GM12878 (cell line): ENCODE measurements around the gene PPFIBP1. TPM values are rescaled to one million over a fixed set of nuclear protein-coding genes. Genes with fewer than 3 reads are reported as not detected.

ENCODE experiments used
- ATAC-seq: fragments of 200-7000 bp; cut with Tn5 transposase; 3 replicates; pipeline ENCODE4 v1.9.1; 2020; ENCODE audit warnings: mild to moderate bottlenecking, moderate library complexity
- BruUV-seq: library from RNA; stranded (reverse); fragments of 400-500 nt; replicated peaks from 2 replicates; lab custom pipeline; 2021; lab: Mats Ljungman, UMichigan
- CTCF ChIA-PET: fragments of 300-600 bp; sonication (Branson Sonifier 250); formaldehyde crosslinking; extraction: SDS; loops from one replicate; lab custom pipeline; 2021; ENCODE audit warnings: inconsistent platforms; lab: Yijun Ruan, JAX
- POLR2A ChIA-PET: fragments of 350-600 bp; formaldehyde crosslinking; extraction: SDS; loops from one replicate; lab custom pipeline; 2021; ENCODE audit warnings: inconsistent platforms; lab: Charles Lee
- RAD21 ChIA-PET: fragments of 300-600 bp; sonication (Branson Sonifier 250); formaldehyde crosslinking; loops from one replicate; lab custom pipeline; 2023; ENCODE audit warnings: antibody characterized with exemption; ENCODE audit not compliant: unreplicated experiment; lab: Charles Lee
- SMC1A ChIA-PET: fragments of 300-600 bp; sonication (Branson Sonifier 250); formaldehyde crosslinking; loops from one replicate; lab custom pipeline; 2023; ENCODE audit not compliant: unreplicated experiment, uncharacterized antibody; lab: Charles Lee
- DNase-seq: peaks from one replicate; pipeline ENCODE4 v3.0.0-alpha.2; 2011; ENCODE audit warnings: low read depth, low spot score
- FAIRE-seq: peaks from 3 replicates; lab custom pipeline; 2011; peaks lifted over from hg19 to GRCh38; lab: Jason Lieb, UNC
- H2AFZ ChIP-seq: 2 replicates; pipeline ENCODE4 v1.6.0; 2011; ENCODE audit warnings: low read depth, low read length, control low read depth; ENCODE audit not compliant: control insufficient read depth
- H3K27ac ChIP-seq: 2 replicates; pipeline ENCODE4 v1.5.1; 2011; ENCODE audit warnings: control low read depth; ENCODE audit not compliant: control insufficient read depth, insufficient read depth
- H3K27me3 ChIP-seq, 2 experiments: replicated peaks in 1 of 2; 2 replicates each; pipeline versions ENCODE4 v1.6.0 to v1.6.1; 2011; ENCODE audit warnings: low read length in 1 of 2; ENCODE audit not compliant: control insufficient read depth in 2 of 2, insufficient read depth in 2 of 2
- H3K36me3 ChIP-seq, 2 experiments: 2 replicates each; pipeline ENCODE4 v1.5.1; 2011; ENCODE audit warnings: low read length in 1 of 2; ENCODE audit not compliant: control insufficient read depth in 2 of 2, insufficient read depth in 2 of 2
- H3K4me1 ChIP-seq: 2 replicates; pipeline ENCODE4 v1.6.1; 2011; ENCODE audit warnings: mild to moderate bottlenecking, low read length, moderate library complexity, mixed read lengths; ENCODE audit not compliant: control insufficient read depth, insufficient read depth
- H3K4me2 ChIP-seq: 2 replicates; pipeline ENCODE4 v1.6.0; 2011; ENCODE audit warnings: control low read depth; ENCODE audit not compliant: control insufficient read depth, insufficient read depth
- H3K4me3 ChIP-seq: fragments of 200-600 bp; sonication (generic); 2 replicates; pipeline ENCODE4 v1.5.1; 2016
- H3K79me2 ChIP-seq: 2 replicates; pipeline ENCODE4 v1.6.0; 2011; ENCODE audit warnings: low read length; ENCODE audit not compliant: control insufficient read depth, insufficient read depth
- H3K9ac ChIP-seq: 2 replicates; pipeline ENCODE4 v1.8.0; 2011; ENCODE audit warnings: low read length, control low read depth, mixed read lengths; ENCODE audit not compliant: control insufficient read depth, insufficient read depth
- H3K9me3 ChIP-seq: replicated peaks from 3 replicates; pipeline ENCODE4 v1.5.1; 2011; ENCODE audit warnings: mild to moderate bottlenecking, low read length; ENCODE audit not compliant: control insufficient read depth, insufficient read depth
- H4K20me1 ChIP-seq: 2 replicates; pipeline ENCODE4 v1.6.0; 2011; ENCODE audit not compliant: control insufficient read depth, insufficient read depth
- ATF7 ChIP-seq: fragments of 450-650 bp; IDR thresholded peaks from 2 replicates; pipeline ENCODE4 v1.6.1; 2016; ENCODE audit warnings: low read depth, mild to moderate bottlenecking
- CHD1 ChIP-seq: IDR thresholded peaks from 2 replicates; pipeline ENCODE4 v1.6.1; 2012; ENCODE audit warnings: low read depth, low read length, improper control_type of control experiment
- HCFC1 ChIP-seq: fragments of 150-350 bp; IDR thresholded peaks from 2 replicates; pipeline ENCODE4 v1.6.1; 2014; ENCODE audit warnings: low read length
- KDM1A ChIP-seq: fragments of 200-600 bp; sonication (generic); IDR thresholded peaks from 2 replicates; pipeline ENCODE4 v1.6.1; 2016; ENCODE audit warnings: borderline replicate concordance
- NR2C2 ChIP-seq: IDR thresholded peaks from 2 replicates; pipeline ENCODE4 v1.6.1; 2011; ENCODE audit warnings: borderline replicate concordance, low read depth; ENCODE audit not compliant: control insufficient read depth, insufficient read length
- RCOR1 ChIP-seq: conservative IDR thresholded peaks from 2 replicates; pipeline ENCODE4 v1.6.1; 2012; ENCODE audit warnings: low read depth, low read length, improper control_type of control experiment
- SMAD1 ChIP-seq: fragments of 450-650 bp; IDR thresholded peaks from 2 replicates; pipeline ENCODE4 v1.6.1; 2018; ENCODE audit warnings: mild to moderate bottlenecking, low read depth; ENCODE audit not compliant: partially characterized antibody
- STAT3 ChIP-seq: IDR thresholded peaks from 2 replicates; pipeline ENCODE4 v1.6.1; 2011; ENCODE audit warnings: low read depth, low read length, improper control_type of control experiment
- TARDBP ChIP-seq: IDR thresholded peaks from 2 replicates; pipeline ENCODE4 v1.6.1; 2016; ENCODE audit warnings: borderline replicate concordance
- ZZZ3 ChIP-seq: IDR thresholded peaks from 2 replicates; pipeline ENCODE4 v1.6.1; 2011; ENCODE audit warnings: low read depth; ENCODE audit not compliant: control insufficient read depth, insufficient read length
- WGBS: methylation state at CpG from one replicate; pipeline ENCODE4 v1.1.6; 2016; ENCODE audit warnings: low lambda C conversion rate; ENCODE audit not compliant: insufficient replicate concordance, insufficient coverage; ENCODE audit errors: missing lambda C conversion rate; 5-methylcytosine and 5-hydroxymethylcytosine counted together
- in situ Hi-C: fragments of 300-500 bp; cut with MboI; formaldehyde crosslinking; loops from 9 replicates; pipeline ENCODE4 v1.14.3; 2018; ENCODE audit warnings: mixed read lengths
- intact Hi-C: fragments of 100-400 bp; cut with micrococcal nuclease; formaldehyde crosslinking; loops from one replicate; pipeline ENCODE4 v1.14.2; 2022; ENCODE audit not compliant: unreplicated experiment
- polyA plus RNA-seq, 11 experiments: library from polyadenylated mRNA; depleted of rRNA in 4 of 11; unstranded in 6 of 11; stranded (reverse) in 5 of 11; fragments of >200 nt; fragmentation: Nextera tagmentation in 4 of 11; fragmentation: Illumina TruSeq in 1 of 11; extraction: Ambion mirVana in 4 of 11; extraction: Trizol in 1 of 11; gene quantifications; 1 replicate in 1 of 11; 2 replicates in 10 of 11; pipeline versions ENCODE4 v1.2.1 to v1.2.3, GENCODE V29; 2011 to 2016; ENCODE audit warnings: inconsistent platforms in 2 of 11, missing spikeins in 2 of 11, low read depth in 1 of 11
- total RNA-seq, 4 experiments: library from RNA; depleted of rRNA in 3 of 4; stranded (reverse); fragments of >200 nt in 3 of 4; fragmentation: Illumina TruSeq in 1 of 4; extraction: Trizol in 1 of 4; gene quantifications; 2 replicates each; pipeline versions ENCODE4 v1.2.1 to v1.2.3, GENCODE V29; 2013 to 2021
- TF ChIP-seq, protein P1 (sequence below): fragments of 450-650 bp; IDR thresholded peaks from 2 replicates; pipeline ENCODE4 v1.6.1; 2018; ENCODE audit warnings: borderline replicate concordance, mild to moderate bottlenecking; ENCODE audit not compliant: partially characterized antibody
- TF ChIP-seq, protein P2 (sequence below): fragments of 450-650 bp; IDR thresholded peaks from 2 replicates; pipeline ENCODE4 v1.6.1; 2017; ENCODE audit warnings: mild to moderate bottlenecking, low read depth, inconsistent platforms; ENCODE audit not compliant: poor library complexity, severe bottlenecking
- TF ChIP-seq, protein P3 (sequence below): IDR thresholded peaks from 2 replicates; pipeline ENCODE4 v1.6.1; 2012; ENCODE audit warnings: low read depth, low read length, improper control_type of control experiment

PPFIBP1 gene
- total and polyA plus RNA-seq, 10 of the 15 experiments (the other 5 are each of a cell fraction or from before 2014, with no cell fraction given): 0.47 to 7.8 (median 3.6) TPM

DNA sequence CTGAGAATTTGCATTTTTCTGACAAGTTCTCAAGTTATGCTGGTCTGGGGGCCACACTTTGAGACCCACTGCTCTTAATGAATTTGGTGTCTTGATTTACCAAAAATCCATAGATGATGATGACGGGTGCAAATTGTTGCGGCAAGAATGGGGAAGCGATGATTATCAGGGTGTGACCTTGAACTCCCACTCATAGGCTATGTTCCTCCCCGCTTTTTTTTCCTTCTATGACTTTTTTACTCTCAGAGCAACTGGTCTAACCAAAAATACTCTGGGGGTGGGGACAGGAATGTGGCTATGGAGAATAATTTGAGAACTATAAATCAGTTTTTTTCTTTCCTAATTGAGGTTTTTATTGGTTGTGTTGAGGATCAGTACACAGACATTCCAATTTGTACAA is 83.6 kb downstream of the PPFIBP1 start:
- Histone ChIP-seq H3K4me3 (no peak overlapping the region), H3K9me3 (peaks cover 3% of the 10 kb centered on the region; the same call in 2 of the 3 replicates), H3K79me2 (no peaks in the 10 kb centered on the region), H4K20me1 (no peaks in the 10 kb centered on the region), H3K36me3 (no peaks in the 10 kb centered on the region)
- intact Hi-C loops (no loop called here), in situ Hi-C loops (no loop called here)
- POLR2A ChIA-PET: no interaction called here
- no peak for DNase-seq
- no peak for FAIRE-seq
- TF ChIP-seq TARDBP (no peak), KDM1A (no peak), ATF7 (no peak), NR2C2 (no peak)
- TF ChIP-seq, protein P1, sequence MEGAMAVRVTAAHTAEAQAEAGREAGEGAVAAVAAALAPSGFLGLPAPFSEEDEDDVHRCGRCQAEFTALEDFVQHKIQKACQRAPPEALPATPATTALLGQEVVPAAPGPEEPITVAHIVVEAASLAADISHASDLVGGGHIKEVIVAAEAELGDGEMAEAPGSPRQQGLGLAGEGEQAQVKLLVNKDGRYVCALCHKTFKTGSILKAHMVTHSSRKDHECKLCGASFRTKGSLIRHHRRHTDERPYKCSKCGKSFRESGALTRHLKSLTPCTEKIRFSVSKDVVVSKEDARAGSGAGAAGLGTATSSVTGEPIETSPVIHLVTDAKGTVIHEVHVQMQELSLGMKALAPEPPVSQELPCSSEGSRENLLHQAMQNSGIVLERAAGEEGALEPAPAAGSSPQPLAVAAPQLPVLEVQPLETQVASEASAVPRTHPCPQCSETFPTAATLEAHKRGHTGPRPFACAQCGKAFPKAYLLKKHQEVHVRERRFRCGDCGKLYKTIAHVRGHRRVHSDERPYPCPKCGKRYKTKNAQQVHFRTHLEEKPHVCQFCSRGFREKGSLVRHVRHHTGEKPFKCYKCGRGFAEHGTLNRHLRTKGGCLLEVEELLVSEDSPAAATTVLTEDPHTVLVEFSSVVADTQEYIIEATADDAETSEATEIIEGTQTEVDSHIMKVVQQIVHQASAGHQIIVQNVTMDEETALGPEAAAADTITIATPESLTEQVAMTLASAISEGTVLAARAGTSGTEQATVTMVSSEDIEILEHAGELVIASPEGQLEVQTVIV: no peak
- TF ChIP-seq, all 136 proteins: peak for 0
- H3K4me2 ChIP-seq: no peak overlapping the region
- no peak overlapping the region for H2AFZ ChIP-seq
- SMC1A ChIA-PET: interaction anchor here (1.2 kb wide), 1 partner anchor 18 kb away, joined by 3 read pairs; no protein-coding TSS in a partner anchor
- WGBS: 26% methylated on average over 4 of the region's 4 CpGs
- CTCF ChIA-PET: interaction anchor here (0.7 kb wide), 1 partner anchor 1712 kb away, joined by 3 read pairs; no protein-coding TSS in a partner anchor
- no peaks in the 10 kb centered on the region for H3K4me1 ChIP-seq
- no peaks in the 10 kb centered on the region for H3K27me3 ChIP-seq
- no peak overlapping the region for H3K9ac ChIP-seq
- RAD21 ChIA-PET: no interaction called here
- H3K27ac ChIP-seq: no peak overlapping the region
- ATAC-seq: no peak
- no TSS peak for BruUV-seq

DNA sequence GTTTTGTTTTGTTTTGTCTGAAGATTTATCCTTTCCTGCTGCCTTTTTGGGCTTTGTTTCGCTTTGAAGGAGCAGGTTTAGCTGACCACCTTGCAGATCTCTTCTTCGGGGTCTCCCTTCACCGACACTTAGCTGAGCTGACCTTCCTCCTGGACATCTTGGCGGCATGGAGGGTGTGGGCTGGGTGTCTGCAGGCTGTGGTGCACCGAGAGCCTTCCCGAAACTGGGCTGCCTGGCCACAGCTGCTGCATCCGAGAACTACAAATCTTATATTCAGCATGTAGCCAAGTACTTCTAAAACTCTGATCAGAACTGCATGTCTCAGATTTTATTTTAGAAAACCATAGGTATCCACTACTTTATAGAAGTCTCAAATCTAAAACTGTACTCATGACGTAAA is 84.9 kb downstream of the PPFIBP1 start:
- DNase-seq (no peak), ATAC-seq (no peak), FAIRE-seq (no peak)
- H4K20me1 ChIP-seq: no peaks in the 10 kb centered on the region
- no peak overlapping the region for H3K9ac ChIP-seq
- ChIA-PET POLR2A (no interaction called here), CTCF (no interaction called here), RAD21 (no interaction called here), SMC1A (no interaction called here)
- 87% methylated on average over 8 of the region's 8 CpGs for WGBS
- no TSS peak for BruUV-seq
- no peaks in the 10 kb centered on the region for H3K79me2 ChIP-seq
- H3K9me3 ChIP-seq: peaks cover 3% of the 10 kb centered on the region; the same call in 2 of the 3 replicates
- no peaks in the 10 kb centered on the region for H3K27me3 ChIP-seq
- H3K4me1 ChIP-seq: no peaks in the 10 kb centered on the region
- H3K27ac ChIP-seq: no peak overlapping the region
- intact Hi-C loops (no loop called here), in situ Hi-C loops (no loop called here)
- H2AFZ ChIP-seq: no peak overlapping the region
- H3K4me2 ChIP-seq: no peak overlapping the region
- H3K4me3 ChIP-seq: no peak overlapping the region
- H3K36me3 ChIP-seq: no peaks in the 10 kb centered on the region
- TF ChIP-seq ZZZ3 (no peak), CHD1 (no peak), RCOR1 (no peak), STAT3 (no peak), HCFC1 (no peak), SMAD1 (no peak)
- TF ChIP-seq, protein P2, sequence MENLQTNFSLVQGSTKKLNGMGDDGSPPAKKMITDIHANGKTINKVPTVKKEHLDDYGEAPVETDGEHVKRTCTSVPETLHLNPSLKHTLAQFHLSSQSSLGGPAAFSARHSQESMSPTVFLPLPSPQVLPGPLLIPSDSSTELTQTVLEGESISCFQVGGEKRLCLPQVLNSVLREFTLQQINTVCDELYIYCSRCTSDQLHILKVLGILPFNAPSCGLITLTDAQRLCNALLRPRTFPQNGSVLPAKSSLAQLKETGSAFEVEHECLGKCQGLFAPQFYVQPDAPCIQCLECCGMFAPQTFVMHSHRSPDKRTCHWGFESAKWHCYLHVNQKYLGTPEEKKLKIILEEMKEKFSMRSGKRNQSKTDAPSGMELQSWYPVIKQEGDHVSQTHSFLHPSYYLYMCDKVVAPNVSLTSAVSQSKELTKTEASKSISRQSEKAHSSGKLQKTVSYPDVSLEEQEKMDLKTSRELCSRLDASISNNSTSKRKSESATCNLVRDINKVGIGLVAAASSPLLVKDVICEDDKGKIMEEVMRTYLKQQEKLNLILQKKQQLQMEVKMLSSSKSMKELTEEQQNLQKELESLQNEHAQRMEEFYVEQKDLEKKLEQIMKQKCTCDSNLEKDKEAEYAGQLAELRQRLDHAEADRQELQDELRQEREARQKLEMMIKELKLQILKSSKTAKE: no peak
- TF ChIP-seq, protein P3, sequence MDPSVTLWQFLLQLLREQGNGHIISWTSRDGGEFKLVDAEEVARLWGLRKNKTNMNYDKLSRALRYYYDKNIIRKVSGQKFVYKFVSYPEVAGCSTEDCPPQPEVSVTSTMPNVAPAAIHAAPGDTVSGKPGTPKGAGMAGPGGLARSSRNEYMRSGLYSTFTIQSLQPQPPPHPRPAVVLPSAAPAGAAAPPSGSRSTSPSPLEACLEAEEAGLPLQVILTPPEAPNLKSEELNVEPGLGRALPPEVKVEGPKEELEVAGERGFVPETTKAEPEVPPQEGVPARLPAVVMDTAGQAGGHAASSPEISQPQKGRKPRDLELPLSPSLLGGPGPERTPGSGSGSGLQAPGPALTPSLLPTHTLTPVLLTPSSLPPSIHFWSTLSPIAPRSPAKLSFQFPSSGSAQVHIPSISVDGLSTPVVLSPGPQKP: no peak
